ENCODE measurements around the gene LCN2. TPM values are rescaled to one million over a fixed set of nuclear protein-coding genes. Genes with fewer than 3 reads are reported as not detected.

LCN2 gene
- total and polyA plus RNA-seq, 9 of the 15 experiments (the other 6 are each of a cell fraction or from before 2014, with no cell fraction given), result 0.10 to 1.2 (median 0.44) TPM; not detected in 1

- TF ChIP-seq SUPT5H (IDR thresholded peaks at IDR 0.05) (0 out of 2 replicates have a peak, but pooled peaks have one; percentile 43), ZNF764 (CRISPR knock-in tag; IDR thresholded peaks at IDR 0.05; ENCODE audit: low read depth) (no peak), ZNF696 (CRISPR knock-in tag; conservative IDR thresholded peaks at IDR 0.05) (no peak), POLR2A (conservative IDR thresholded peaks at IDR 0.05) (peak; percentile 15; the same call in 1 of the 2 replicates), RBFOX2 (IDR thresholded peaks at IDR 0.05; ENCODE audit: low read depth, low read length) (0 out of 2 replicates have a peak, but pooled peaks have one; percentile 25)
Measured at GRCh38 chr9:128118971-128119665, 30.1 kb upstream of the LCN2 start (continued).

DNA sequence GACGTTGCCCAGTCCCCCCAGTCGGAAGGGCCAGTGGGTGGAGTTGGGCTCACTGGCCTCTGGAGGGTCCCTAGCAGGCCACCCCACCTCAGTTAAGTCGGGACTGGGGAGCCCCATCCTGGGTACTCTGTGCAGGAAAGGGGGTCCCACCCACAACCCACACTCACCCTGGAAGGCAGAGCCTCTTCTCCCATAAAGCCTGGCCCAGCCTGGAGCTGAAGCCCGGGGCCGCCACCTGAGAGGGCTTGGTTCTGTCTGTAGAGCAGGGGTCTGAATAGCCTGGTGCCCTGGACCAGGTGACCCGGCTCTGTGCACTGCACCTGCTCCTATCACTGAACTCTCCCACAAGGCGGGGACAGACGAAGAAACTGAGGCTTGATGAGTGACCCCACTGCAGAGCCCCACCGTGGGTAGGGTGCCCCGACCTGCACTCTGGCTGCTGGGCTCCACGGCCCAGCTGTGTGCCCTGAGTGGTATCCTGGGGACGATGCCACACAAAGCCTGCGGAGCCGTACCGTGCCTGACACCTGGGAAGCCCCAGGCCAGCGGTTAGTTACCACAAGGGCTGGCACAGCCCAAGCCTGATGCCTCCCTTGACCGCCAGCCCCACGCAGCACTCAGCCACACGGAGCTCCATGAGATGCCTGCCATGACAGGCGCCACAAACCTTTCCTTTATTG lies 29.1 kb upstream of the LCN2 start:
- POLR2A ChIA-PET, result no interaction called here
- H4K20me1 ChIP-seq (replicated peaks; ENCODE audit: control insufficient read depth, insufficient read depth, low read length), result peaks cover 2% of the 10 kb centered on the region; the same call in 1 of the 2 replicates
- H3K4me3 ChIP-seq, result no peak overlapping the region

More for the DNA sequence above, 29.1 kb upstream of the LCN2 start:
- Histone ChIP-seq H3K27me3 (ENCODE audit: control insufficient read depth in 2 of 2, insufficient read depth in 2 of 2, low read length in 2 of 2) (no peaks in the 10 kb centered on the region), H3K4me1 (replicated peaks in 1 of 2; ENCODE audit: control insufficient read depth in 2 of 2, insufficient read depth in 2 of 2, low read length in 2 of 2) (peaks cover 17 to 60% of the 10 kb centered on the region in 2 experiments; a peak in 4 of 5 replicates), H3K36me3 (ENCODE audit: control insufficient read depth, insufficient read depth, low read length) (peaks cover 56% of the 10 kb centered on the region), H3K79me2 (ENCODE audit: control insufficient read depth, insufficient read depth, low read length) (peaks cover 10% of the 10 kb centered on the region), H3K9ac (ENCODE audit: insufficient read depth in 1 of 2, low read depth in 2 of 2, low read length in 2 of 2) (no peak overlapping the region), H3K9me1 (ENCODE audit: control insufficient read depth, insufficient read depth, low read length) (no peaks in the 10 kb centered on the region), H3K4me2 (ENCODE audit: insufficient read depth, low read length) (no peak overlapping the region), H3K9me3 (replicated peaks; ENCODE audit: control insufficient read depth, insufficient read depth, low read depth, low read length) (no peaks in the 10 kb centered on the region; the same call in 1 of the 2 replicates), H3K27ac (ENCODE audit: extremely low read depth, low read depth, low read length) (no peak overlapping the region), H2AFZ (ENCODE audit: low read depth, low read length) (no peak overlapping the region)
- BruUV-seq (replicated peaks), result no TSS peak
- TF ChIP-seq POLR2G (IDR thresholded peaks at IDR 0.05; ENCODE audit: low read depth, low read length), result peak; percentile 64; the same call in 1 of the 2 replicates
- TF ChIP-seq ZNF431 (CRISPR knock-in tag; IDR thresholded peaks at IDR 0.05), result no peak
- TF ChIP-seq RBM22 (IDR thresholded peaks at IDR 0.05; ENCODE audit: low read depth, low read length, poor library complexity, severe bottlenecking), result peak; percentile 58
- peak; percentile 62 for TF ChIP-seq RBFOX2 (IDR thresholded peaks at IDR 0.05; ENCODE audit: low read depth, low read length)
- TF ChIP-seq RBM15 (IDR thresholded peaks at IDR 0.05; ENCODE audit: insufficient read depth, low read length), result no peak
- TF ChIP-seq DNMT1 (IDR thresholded peaks at IDR 0.05), result no peak
- peak; percentile 42; the same call in 1 of the 2 replicates for TF ChIP-seq SUPT5H (IDR thresholded peaks at IDR 0.05)
- peak; percentile 24 for TF ChIP-seq POLR2A (conservative IDR thresholded peaks at IDR 0.05)
- WGBS (ENCODE audit: insufficient coverage, low coverage, missing lambda C conversion rate), result 84% methylated on average over 20 of the region's 20 CpGs
- DNase-seq (ENCODE audit: extremely low read depth in 1 of 4, low spot score in 3 of 4) (no peak), FAIRE-seq (no peak), ATAC-seq (no peak)
- CTCF ChIA-PET (ENCODE audit: low intra/inter-chr PET ratio), result interaction anchor here (0.6 kb wide), 1 partner anchor 250 kb away, joined by 4 read pairs; no protein-coding TSS in a partner anchor
- intact Hi-C loops (cut with micrococcal nuclease), result loop anchor here (10.0 kb wide), 2 partner anchors 75 to 155 kb away; partner anchors contain the start of genes CIZ1, GOLGA2 and SWI5
- in situ Hi-C loops (cut with MboI), result no loop called here
